Prostate gland (tissue), 2 donors: ENCODE measurements around the gene SIPA1L3.

Experiments
- CTCF ChIP-seq, 4 experiments: fragments of 200-600 bp in 2 of 4; fragments of 450-650 bp in 2 of 4; sonication (generic) in 2 of 4; IDR thresholded peaks; 1 replicate in 3 of 4; 2 replicates in 1 of 4; pipeline ENCODE4 v1.5.1; 2016 to 2019; ENCODE audit warnings: antibody characterized with exemption in 4 of 4, mild to moderate bottlenecking in 2 of 4, moderate library complexity in 2 of 4
- POLR2A ChIP-seq: fragments of 450-650 bp; IDR thresholded peaks from one replicate; pipeline ENCODE4 v1.6.1; 2016; ENCODE audit warnings: antibody characterized with exemption, mild to moderate bottlenecking
- POLR2AphosphoS5 ChIP-seq: sonication (generic); formaldehyde crosslinking; IDR thresholded peaks from one replicate; pipeline ENCODE4 v1.6.1; 2017; ENCODE audit warnings: antibody characterized with exemption

GRCh38 chr19:38072776-38073750 lies 166.1 kb downstream of the SIPA1L3 start:
- TF ChIP-seq CTCF (IDR thresholded peaks at IDR 0.05) (no peak), POLR2AphosphoS5 (no peak), POLR2A (no peak)
